BJ (cell line): ENCODE results near the gene LRRN3. TPM values are rescaled to one million over a fixed set of nuclear protein-coding genes. Genes with fewer than 3 reads are reported as not detected.
A peak's percentile ranks its signal among the peaks of the same experiment; 100 is the strongest.

Experiments used
- CTCF ChIA-PET: fragments of 350-600 bp; formaldehyde crosslinking; extraction: SDS; loops from one replicate; lab custom pipeline; 2021; ENCODE audit warnings: antibody characterized with exemption, inconsistent platforms; lab: Yijun Ruan, JAX
- POLR2A ChIA-PET: fragments of 300-600 bp; sonication (Branson Sonifier 250); formaldehyde crosslinking; extraction: SDS; loops from one replicate; lab custom pipeline; 2021; ENCODE audit warnings: antibody characterized with exemption; lab: Charles Lee
- DNase-seq: peaks from one replicate; pipeline ENCODE4 v3.0.0-alpha.2; 2011; ENCODE audit warnings: low read depth
- H3K27me3 ChIP-seq: 2 replicates; pipeline ENCODE4 v1.6.0; 2011; ENCODE audit warnings: low read length; ENCODE audit not compliant: control insufficient read depth, insufficient read depth
- H3K36me3 ChIP-seq: 2 replicates; pipeline ENCODE4 v1.5.1; 2011; ENCODE audit warnings: low read length; ENCODE audit not compliant: control insufficient read depth, insufficient read depth
- H3K4me3 ChIP-seq: 2 replicates; pipeline ENCODE4 v1.5.1; 2011; ENCODE audit warnings: low read depth, mild to moderate bottlenecking, control low read depth, low read length
- polyA plus RNA-seq: library from polyadenylated mRNA; depleted of rRNA; stranded (reverse); fragments of >200 nt; gene quantifications from 2 replicates; pipeline ENCODE4 v1.2.3, GENCODE V29; 2011
- TF ChIP-seq, protein P1 (sequence below): IDR thresholded peaks from 2 replicates; pipeline ENCODE4 v1.5.1; 2011; ENCODE audit warnings: low read depth, mild to moderate bottlenecking, control low read depth, inconsistent platforms, low read length, moderate library complexity; ENCODE audit not compliant: insufficient read depth

The LRRN3 gene
- polyA plus RNA-seq, 1 experiment, result 7.2 TPM

DNA sequence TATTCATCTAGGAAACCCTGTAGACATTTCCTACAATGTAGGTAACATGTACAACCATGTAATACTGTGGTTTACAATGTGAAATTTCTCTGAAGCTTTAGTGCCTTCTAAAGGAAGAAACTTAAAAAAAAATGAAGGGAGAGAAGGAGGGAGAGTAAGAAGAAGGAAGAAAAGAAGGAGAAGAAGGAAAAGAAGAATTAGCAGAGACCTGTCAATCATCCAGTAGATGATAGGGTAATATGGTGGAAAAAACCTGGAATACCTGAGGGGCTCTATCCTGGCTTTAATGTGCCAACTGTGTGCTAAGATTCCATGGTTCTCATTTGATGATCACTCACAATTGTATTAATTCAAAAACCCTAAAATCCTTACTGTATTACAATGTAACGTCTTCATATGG is 2.6 kb upstream of the LRRN3 start:
- POLR2A ChIA-PET, result no interaction called here
- CTCF ChIA-PET, result no interaction called here
- no peaks in the 10 kb centered on the region for H3K36me3 ChIP-seq
- H3K4me3 ChIP-seq, result no peak overlapping the region
- TF ChIP-seq, protein P1, sequence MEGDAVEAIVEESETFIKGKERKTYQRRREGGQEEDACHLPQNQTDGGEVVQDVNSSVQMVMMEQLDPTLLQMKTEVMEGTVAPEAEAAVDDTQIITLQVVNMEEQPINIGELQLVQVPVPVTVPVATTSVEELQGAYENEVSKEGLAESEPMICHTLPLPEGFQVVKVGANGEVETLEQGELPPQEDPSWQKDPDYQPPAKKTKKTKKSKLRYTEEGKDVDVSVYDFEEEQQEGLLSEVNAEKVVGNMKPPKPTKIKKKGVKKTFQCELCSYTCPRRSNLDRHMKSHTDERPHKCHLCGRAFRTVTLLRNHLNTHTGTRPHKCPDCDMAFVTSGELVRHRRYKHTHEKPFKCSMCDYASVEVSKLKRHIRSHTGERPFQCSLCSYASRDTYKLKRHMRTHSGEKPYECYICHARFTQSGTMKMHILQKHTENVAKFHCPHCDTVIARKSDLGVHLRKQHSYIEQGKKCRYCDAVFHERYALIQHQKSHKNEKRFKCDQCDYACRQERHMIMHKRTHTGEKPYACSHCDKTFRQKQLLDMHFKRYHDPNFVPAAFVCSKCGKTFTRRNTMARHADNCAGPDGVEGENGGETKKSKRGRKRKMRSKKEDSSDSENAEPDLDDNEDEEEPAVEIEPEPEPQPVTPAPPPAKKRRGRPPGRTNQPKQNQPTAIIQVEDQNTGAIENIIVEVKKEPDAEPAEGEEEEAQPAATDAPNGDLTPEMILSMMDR, result no peak
- DNase-seq, result no peak
- H3K27me3 ChIP-seq, result no peaks in the 10 kb centered on the region

DNA sequence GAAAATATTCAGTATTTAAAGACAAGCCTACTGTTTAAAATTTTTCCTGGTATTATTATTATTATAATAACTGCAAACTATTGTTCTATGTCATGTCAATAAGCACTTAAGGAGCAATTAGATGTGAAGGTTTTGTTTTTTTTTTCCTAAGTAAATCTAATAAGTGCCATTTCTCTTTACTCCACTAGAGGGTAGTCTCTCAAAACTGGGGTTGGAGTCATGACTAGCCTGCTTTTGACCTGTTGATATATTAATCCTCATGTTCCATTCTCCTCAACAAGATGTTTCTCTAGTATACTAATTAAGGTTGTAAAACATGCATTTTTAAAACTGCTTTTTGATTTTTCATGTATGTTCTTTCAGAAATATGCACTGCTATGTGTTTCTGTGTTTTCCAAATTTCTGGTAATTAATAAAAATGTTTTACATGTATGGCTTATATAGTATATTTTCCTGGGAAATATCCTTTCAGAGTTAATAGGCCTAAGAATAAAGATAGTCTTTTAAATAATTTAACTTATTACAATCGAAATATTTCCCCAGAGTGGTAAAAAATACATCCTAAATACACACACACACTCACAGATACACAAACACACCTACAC is 1.0 kb upstream of the LRRN3 start:
- CTCF ChIA-PET, result interaction anchor here (1.0 kb wide), 1 partner anchor 398 kb away, joined by 3 read pairs; no protein-coding TSS in a partner anchor

DNA sequence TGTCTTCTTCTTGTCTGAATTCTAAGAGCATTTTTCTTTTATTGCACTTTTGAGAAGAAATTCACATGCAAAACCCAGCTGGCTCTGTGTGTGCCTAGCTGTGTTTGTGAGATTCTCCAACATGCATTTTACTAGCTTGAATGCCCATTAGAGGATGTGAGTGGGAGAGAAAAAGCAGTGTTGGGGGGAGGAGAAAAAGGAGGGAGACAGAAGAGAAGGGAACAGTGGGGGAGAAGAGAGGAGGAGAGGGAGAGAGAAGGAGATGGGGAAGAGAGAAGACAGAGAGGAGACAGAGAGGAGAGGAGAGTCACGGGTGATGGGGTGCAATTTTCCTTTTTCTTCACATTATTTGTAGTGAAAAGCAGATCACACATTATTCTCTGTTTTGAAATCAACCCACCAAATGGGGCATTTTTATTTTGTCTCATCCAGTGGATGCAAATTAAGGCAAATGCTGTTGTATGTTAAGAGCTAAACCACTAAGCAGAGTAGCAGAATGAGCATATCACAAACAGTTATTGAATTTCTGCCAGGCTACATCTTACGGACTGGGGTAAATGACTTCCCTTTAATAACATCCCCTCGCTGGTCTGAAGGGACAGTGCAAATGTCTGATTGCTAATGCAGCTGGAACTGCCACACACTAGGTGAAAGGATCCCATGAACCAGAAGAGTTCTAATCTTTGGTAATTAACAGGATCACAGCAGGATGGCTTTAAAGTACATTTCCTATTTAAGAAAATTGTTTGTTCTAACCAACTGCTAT is 849 bp downstream of the LRRN3 start:
- DNase-seq, result no peak
- CTCF ChIA-PET, result interaction anchor here (1.2 to 1.4 kb wide), 2 partner anchors 13 to 284 kb away, joined by 3 to 4 read pairs; no protein-coding TSS in a partner anchor
- peak overlapping the region; percentile 38 for H3K4me3 ChIP-seq
- no peaks in the 10 kb centered on the region for H3K27me3 ChIP-seq
- no peaks in the 10 kb centered on the region for H3K36me3 ChIP-seq
- TF ChIP-seq, protein P1, result no peak
- POLR2A ChIA-PET, result interaction anchor here (0.5 kb wide), 1 partner anchor 447 kb away, joined by 4 read pairs; no protein-coding TSS in a partner anchor

More for the DNA sequence above, 1.0 kb upstream of the LRRN3 start:
- POLR2A ChIA-PET, result no interaction called here
- DNase-seq, result no peak
- Histone ChIP-seq H3K4me3 (no peak overlapping the region), H3K27me3 (no peaks in the 10 kb centered on the region), H3K36me3 (no peaks in the 10 kb centered on the region)
- TF ChIP-seq, protein P1, result peak; percentile 73

DNA sequence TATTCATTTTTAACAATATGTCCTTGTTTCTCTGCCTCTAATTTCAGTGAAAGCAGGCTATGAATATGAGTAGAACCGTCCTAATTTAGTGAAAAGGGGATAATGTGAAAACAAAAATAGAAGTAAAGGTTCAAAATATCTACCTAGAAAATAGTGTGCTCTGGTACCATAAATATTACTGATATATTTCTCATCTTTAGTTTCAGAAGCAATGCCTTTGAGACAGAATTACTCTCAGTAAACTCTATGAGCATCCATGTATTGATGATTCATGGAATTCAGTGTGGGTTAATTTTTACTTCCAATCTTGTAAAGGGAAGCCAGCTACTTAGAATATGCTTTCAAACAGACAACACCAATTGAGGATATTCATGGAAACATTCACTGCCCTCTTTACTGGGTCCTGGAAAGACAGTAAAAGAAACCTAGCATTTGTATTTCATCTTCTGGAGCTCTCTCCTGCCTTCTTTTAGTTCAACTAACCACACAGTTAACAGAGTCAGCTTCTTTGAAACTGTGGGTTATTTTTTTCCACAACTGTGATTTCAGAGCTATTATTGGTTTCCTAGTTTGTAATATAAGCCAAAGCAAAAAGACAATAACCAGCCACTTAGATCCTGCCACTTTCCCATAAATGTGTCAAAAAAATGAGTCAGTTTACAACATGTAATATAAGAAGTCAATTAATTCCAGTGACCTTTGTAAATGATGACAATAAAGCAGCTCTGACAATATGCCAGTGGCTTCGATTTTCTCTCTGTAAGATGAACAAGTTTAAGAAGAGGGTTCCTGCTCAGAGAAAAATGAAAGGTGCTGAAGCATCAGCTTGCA is 1.7 kb downstream of the LRRN3 start:
- no peak for DNase-seq
- Histone ChIP-seq H3K36me3 (no peaks in the 10 kb centered on the region), H3K27me3 (no peaks in the 10 kb centered on the region), H3K4me3 (no peak overlapping the region; the same call in 1 of the 2 replicates)
- POLR2A ChIA-PET, result interaction anchor here (0.5 to 0.6 kb wide), 2 partner anchors 21 to 446 kb away, joined by 3 to 4 read pairs; no protein-coding TSS in a partner anchor
- CTCF ChIA-PET, result interaction anchor here (0.7 to 1.2 kb wide), 2 partner anchors 12 to 1011 kb away, joined by 3 to 4 read pairs; no protein-coding TSS in a partner anchor
- TF ChIP-seq, protein P1, result no peak
